CD4-positive, alpha-beta T cell treated with Interleukin-21 for 1 hour (primary cell): ENCODE data around the gene TSR1.

Source experiments
- DNase-seq: peaks from one replicate; pipeline ENCODE4 v3.0.0-alpha.2; 2020

TSR1 gene

DNA sequence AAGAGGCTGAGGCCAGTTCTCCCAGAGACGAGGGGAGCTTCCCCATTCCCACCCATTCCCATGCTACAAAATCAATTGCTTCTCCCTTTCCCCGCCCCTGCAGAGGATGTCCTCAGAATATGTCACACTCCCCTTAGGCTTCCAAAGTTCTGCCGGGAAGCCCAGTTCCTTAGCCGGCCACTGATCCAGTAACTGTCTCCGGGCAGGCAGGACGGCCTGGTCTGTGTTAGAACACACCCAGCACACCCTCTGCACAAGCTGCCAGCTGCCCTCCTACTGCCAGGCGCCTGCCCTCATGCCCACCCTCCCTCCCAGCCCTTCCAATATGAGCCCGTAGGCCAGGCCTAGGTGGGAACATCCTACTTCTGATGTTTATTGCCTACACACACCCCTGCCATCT, 32.1 kb upstream of the TSR1 start:
- no peak for DNase-seq

DNA sequence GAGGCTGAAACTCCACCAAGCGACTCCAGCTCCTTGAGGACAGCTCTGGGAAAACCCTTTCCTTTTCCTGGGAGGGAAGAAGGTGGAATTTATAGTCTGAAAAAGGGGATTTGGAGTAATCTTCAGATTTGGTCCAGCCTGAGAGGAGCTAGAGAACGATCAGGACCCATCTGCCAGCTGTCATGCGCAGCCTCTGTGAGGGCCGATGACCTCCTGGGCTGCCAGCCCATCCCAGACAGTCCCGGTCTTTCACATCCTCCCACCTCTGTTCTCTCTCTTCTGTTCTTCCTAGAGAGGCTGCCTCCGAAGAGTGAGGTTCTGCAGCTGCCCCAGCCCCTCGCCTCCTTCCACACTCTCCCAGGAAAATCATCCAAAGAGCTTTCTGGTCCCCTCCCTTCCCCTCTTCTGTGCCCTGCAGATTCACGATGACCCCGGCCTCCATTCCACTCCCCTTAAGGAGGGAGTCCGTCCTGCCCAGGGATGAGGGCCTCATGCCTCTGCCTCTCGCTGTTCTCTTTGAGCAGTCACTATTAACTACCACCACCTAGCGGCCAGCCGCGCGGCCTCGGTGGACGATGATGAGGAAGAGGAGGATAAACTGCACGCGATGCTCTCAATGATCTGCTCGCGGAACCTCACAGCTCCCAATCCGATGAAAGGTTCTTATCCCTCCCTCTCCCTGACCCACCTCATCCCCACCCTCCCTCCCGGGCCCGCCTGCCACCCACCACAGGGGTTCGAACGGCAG, 30.7 kb upstream of the TSR1 start:
- DNase-seq, result no peak

DNA sequence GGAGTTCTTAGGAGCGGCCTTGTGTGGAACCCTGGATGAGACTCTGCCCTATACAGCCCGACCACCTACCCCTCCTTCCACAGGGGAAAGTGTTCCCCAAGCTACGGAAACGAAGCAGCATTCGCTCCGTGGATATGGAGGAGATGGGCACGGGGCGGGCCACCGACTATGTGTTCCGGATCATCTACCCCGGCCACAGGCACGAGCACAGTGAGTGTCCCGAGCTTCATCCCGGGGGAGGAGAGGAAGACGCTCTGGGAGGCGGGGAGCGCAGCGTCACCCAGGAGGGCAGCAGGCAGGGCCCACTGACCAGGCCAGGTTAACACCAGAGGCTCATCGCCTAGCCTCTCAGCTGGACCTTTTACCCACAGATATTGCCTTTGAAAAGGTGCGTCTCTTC, 28.9 kb upstream of the TSR1 start:
- DNase-seq, result no peak

DNA sequence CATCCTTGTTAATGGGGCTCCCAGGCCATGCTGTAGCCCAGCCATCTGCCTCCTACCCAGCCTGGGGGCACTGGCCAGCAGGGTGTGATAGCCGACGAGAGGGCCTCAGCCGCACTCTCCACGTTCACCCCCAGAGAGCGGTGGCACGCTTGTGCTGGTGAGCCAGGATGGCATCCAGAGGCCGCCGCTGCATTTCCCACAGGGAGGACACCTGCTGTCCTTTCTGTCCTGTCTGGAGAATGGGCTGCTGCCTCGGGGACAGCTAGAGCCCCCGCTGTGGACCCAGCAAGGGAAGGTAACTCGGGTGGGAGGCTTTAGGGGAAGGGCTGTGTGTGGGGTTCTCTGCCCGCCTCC, 28.5 kb upstream of the TSR1 start:
- no peak for DNase-seq

DNA sequence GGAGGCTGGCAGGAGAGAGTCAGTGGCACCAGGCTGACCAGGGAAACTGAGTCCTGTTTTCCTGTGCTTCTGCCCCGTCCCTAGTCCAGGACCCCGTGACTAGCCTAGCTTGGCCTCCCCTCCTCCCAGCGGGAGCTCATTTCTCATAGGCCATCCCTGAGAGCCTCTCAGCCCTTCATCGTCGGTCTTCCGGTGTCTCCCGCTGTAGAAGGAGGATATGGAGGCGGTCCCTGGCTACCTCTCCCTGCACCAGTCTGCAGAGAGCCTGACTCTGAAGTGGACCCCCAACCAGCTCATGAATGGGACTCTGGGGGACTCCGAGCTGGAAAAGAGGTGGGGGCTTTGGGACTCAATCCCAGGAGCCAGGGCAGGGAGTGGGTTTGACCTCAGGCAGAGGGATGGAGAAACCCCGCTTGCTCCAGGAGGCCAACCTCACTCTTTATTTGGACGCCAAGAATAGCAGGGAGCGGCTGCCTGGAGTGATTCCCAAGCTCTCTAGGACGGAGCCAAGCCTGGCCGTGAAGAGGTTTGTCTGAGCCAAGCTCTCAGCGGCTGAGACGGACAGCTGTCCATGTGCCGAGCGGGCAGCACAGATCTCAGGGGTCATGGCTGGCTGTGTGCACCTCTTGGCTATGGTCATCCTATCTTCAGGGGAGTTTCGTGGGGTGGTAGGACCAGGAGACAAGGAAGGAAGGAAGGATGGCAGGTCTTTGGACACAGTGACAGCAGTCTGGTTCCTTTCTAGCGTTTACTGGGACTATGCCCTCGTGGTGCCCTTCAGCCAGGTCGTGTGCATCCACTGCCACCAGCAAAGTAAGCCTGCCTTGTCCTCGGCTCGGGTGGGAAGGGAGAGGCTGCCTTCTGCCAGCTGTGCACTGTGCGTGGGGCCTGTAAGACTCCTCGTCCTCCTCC, 27.9 kb upstream of the TSR1 start:
- DNase-seq, result no peak

DNA sequence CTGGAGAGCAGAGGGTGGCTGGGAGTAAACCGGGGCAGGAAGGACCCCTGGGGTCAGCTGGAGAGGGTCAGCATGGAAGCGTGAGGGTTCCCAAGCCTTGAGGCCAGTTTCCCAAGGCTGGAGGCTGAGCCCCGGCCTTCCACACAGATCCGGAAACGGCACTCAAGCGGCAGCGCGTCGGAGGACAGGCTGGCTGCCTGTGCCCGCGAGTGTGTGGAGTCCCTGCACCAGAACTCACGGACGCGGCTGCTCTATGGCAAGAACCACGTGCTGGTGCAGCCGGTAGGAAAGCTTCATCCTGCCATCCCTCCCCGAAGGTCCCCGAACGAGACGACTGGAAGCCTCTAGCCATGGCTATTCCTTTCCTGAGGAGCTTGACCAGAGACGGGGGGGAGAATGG, 27.1 kb upstream of the TSR1 start:
- DNase-seq, result no peak

DNA sequence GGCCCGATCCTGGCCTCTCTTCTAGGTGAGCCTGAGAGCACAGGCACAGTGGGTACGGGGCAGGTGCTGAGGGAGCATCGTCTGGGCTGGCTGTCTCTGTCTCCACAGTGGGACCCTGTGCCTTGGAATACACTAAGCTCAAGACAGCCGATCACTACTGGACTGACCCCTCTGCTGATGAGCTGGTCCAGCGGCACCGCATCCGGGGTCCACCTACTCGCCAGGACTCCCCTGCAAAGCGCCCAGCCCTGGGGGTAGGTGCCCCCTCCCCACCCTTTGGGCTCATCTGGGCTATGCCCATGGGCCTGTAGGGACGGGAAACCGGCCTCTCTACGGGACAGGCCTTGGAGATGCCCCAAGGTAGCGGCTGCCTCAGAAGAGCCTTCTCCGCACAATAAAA, 26.6 kb upstream of the TSR1 start:
- DNase-seq, result no peak

DNA sequence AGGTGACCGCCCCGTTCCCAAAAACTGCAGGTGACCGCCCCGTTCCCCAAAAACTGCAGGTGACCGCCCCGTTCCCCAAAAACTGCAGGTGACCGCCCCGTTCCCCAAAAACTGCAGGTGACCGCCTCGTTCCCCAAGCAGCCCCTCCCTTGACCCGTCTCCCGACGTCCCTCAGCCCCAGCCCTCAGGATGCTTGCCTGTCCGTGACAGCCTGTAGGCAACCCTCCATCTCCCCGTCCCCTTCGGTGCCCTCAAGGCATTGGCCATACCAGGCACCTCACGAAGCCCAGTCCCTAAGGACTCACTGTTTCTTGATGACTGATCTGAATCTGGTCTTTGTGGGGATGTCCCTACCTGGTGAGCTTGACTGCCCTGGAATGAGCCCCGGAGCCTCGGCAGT, 26.2 kb upstream of the TSR1 start:
- no peak for DNase-seq

DNA sequence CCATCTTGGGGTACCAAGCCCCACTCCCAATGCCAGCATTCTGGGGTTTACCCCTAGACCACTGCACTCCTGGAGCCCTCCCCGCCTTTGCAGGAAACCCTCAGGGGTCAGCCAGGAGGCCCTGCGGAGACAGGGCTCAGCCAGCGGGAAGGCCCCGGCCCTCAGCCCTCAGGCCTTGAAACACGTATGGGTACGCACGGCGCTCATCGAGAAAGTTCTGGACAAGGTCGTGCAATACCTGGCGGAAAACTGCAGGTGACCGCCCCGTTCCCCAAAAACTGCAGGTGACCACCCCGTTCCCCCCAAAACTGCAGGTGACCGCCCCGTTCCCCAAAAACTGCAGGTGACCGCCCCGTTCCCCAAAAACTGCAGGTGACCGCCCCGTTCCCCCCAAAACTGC, 25.8 kb upstream of the TSR1 start:
- DNase-seq, result no peak

DNA sequence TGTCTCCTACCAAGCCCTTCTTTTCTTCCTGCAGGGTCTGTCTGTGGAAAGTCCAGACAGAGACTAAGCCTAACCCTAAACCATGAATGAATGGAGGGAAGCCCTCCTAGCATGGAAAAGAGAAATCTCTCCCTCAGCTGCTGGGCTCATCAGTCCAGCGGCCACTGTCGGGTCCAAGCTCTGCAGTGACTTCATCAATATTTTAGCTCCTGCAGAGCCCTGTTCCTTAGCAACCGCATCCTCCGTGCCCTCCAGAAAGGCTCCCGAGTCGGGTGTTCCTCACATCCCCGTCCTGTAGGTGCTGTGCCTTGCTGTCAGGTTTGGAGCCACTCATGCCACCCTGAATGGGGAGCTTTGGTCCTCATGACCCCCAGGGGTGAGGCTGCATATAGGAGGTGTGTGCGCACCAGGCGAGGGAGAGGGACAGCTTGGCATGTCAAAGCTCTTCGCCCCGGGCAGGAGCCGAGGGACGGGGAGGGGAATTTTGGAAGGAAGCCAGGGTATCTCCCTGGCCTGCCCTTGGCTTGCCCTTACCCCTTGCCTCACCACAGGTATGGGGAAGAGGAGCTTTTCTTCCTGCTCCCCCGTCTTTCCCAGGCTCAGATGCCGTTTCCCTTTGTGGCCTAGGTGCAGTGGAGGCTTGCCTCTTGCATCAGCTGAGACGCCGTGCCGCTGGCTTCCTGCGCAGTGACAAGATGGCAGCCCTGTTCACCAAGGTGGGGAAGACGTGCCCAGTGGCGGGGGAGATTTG, 24.9 kb upstream of the TSR1 start:
- DNase-seq, result no peak

DNA sequence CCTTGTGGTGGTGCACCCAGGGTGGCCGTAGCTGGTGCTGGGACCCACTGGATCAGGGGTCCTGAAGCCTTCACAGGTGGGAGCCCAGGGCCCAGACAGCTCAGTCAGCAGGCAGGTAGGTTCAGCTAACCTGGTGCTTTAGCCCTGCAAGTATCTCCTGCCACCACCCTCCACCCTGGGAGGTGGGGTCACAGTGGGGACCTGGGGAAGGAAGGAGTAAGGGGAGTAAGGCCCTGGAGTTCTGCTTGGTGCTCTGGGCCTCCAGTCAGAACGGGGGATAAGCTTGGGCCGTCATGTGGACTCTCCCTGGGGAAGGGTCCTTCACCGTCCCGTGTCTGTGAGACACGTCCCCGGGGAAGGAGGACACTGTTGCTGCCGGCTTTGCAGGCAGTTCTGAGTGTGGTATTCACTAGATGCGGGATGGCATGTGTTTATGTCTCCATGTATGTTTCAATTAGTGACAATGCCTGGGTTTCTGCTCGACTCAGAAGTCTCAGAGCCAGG, 21.7 kb upstream of the TSR1 start:
- no peak for DNase-seq

DNA sequence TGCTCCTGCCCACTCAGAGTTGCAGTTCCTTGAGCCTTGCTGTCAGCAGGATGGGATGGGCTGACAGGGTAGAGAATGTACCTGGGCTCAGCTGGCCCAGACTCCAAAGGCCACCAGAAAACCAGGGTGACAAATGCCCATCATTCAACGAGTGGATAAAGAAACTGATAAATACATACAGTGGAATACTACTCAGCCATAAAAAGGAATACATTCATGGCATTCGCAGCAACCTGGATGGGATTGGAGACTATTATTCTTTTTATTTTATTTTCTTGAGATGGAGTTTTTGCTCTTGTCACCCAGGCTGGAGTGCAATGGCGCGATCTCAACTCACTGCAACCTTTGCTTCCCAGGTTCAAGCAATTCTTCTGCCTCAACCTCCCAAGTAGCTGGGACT, 21.0 kb upstream of the TSR1 start:
- no peak for DNase-seq

DNA sequence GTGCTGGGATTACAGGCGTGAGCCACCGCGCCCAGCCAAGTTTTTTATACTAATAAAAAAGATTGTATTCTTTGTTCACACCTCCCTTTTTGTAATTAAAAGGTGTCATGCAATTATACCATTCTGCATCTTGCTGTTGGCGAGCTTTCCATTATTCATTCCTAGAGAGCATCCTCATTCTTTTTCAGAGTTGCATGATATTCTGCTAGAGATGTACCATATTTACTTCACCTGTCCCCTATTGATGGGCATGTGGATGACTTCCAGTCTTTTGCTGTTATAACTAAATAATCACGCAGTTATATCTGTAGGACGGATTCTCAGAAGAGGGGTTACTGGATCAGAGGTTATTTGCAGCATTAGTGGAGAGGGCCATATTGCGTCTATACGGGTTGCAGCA, 18.1 kb upstream of the TSR1 start:
- DNase-seq, result no peak

DNA sequence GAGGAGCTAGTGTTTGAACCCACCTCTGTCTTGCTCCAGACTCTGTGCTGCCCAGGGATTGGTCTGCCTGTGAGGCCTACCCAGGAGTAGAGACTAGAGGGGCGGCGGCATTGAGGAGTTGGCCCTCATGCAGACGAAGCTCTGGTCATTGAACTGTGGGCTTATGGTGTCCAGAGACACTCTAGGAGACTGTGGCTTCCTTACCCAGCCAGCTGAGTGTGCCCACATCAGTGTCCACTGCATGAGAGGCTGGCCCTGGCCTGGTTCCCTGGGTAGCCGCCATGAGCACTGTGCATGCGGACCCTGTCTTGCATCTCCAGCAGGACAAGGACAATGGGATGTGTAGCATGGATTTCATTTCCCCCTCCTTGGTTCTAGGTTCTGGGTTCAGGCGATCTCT, 15.0 kb upstream of the TSR1 start:
- DNase-seq, result no peak

DNA sequence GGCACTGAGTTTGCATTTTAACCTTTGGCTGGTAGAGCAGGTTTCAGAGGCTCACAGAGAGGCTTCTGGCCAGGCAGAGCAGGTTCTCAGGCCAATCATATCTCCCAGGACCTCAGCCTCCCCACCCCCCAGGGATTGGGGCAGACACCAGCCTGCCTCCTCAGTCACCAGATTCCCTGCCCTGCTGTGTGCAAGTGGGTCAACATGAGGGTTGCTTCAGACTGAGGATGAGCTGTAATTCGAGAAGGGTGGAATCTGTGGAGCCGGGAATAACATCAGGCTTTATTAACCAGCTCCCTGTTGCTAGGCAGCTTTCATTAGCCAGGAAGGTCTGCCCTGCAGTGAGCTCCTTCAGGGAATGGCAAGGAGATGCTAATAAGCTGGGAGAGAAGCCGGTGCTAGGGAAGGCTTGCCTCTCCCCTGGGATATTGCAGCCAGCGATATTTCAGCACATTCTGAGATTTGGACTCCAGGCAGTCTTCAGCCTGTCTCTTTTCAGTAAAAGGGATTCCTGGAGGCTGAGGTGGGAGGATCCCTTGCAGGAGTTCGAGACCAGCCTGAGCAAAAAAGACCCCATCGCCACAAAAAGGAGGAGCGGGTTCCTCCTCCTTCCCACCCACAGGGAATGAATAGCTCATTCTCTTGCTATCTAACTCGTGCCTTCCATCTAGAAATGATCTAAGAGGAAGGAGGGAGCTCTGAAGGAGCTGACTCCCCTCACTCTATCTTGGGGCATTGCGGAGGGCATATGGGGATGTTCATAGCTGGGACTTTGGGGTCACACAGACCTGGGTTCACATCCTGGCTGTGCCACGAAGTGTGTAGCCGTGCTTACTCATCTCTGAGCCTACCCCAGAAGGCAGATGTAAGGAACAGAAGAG, 11.8 kb upstream of the TSR1 start:
- DNase-seq, result no peak

DNA sequence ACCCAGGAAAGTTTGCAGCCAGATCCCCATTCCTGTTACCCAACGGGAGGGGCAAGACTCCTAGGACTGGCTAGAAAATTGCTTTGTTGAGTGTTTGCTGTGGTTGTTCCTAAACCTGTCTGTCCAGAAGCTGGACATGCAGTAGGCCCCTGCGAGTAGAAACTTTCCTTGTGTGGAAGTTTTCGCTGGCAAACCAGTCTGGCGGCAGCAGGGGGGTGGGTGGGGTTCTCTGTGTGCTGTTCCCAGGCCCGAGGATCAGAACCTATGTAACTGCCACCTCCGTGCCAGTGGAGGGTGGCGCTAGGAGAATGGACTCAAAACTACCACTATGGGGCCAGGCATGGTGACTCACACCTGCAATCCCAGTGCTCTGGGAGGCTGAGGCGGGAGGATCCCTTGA, 10.2 kb upstream of the TSR1 start:
- DNase-seq, result no peak

DNA sequence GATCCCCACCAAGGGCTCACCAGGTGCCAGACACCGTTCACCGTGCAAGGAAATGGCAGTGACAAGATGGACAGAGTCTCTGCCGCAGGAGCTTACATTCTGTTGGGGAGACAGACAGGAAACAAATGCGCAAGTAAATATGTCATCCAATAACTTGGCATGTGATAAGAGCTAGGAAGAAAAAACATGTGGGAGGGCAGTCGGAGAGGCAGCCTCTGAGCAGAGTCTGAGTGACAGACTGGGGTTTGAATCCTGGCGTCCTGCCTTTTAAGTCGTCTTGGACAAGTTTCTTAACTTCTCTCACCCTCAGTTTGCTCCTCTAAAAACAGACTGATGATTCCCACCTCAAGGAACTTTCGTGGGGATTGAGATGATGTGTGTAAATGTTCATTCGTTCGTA, 8.3 kb upstream of the TSR1 start:
- DNase-seq, result no peak

DNA sequence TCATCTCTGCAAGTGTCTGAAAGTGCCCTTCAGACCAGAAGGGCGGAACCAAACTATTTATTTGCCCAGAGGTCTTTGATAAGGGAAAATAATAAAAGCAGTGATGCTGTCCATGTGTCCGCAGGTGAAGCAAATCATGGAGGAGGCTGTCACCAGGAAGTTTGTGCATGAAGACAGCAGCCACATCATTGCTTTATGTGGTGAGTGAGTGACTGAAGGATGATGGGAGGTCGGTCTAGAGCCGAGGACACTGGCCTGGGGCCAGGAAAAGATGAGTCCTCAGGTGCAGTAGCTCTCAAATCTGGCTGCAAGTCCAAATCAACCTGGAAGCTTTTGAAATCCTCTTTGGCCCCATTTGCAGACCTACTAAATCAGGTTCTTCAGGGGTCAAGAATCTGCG, 7.2 kb upstream of the TSR1 start:
- DNase-seq, result peak; percentile 3

DNA sequence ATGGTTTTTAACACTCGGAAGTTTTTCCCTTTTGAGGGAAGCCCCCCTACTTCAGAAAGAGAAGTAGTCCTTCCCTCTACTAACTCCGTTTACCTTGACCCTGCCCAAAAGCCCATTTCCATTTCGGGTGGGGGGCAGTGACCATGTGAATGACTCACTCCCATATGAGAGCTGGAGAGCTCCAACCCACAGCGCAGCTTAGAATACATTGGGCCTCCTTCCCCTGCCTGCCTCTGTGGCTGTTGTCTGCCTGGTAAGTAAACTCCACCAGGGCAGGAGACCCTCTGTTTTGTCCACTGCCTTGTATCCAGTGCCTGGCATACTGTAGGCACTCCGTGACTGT, 2.0 kb upstream of the TSR1 start:
- DNase-seq, result no peak

DNA sequence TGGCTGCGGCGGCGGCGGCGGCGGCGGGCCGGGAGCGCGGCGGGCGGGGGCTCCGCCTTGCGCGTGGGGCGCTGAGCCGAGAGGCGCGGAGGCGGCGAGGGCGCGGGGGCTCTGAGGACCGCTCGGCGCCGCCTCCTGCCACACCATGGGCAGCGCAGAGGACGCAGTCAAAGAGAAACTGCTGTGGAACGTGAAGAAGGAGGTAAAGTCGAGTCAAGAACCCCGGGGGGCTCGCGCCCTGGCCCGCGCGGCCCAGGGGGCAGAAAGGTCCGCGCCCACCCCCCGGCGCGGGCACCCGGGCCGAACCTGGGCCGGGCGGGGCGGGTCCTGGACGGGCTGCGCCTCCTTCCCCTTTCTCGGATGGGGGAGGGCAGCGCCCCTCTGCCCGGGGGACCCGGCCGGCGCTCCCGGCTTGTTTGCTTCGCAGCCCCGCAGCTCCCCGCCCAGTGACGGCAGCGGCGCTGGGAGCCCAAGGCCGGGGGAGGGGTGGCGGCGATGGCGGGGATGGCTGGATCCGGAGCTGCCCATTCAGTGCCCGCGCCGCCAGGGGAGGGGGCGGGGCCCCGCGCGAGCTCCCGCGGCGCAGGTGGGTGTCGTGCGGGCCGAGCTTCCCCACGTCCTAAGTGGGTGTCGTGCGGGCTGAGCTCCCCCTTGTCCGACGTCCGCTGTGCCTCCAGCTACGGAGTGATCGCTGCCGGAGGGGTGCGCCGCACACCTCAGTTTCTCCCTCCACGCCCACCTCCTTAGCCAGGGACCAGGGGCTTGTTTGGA, 1.5 kb upstream of the TSR1 start:
- DNase-seq, result peak; percentile 64

DNA sequence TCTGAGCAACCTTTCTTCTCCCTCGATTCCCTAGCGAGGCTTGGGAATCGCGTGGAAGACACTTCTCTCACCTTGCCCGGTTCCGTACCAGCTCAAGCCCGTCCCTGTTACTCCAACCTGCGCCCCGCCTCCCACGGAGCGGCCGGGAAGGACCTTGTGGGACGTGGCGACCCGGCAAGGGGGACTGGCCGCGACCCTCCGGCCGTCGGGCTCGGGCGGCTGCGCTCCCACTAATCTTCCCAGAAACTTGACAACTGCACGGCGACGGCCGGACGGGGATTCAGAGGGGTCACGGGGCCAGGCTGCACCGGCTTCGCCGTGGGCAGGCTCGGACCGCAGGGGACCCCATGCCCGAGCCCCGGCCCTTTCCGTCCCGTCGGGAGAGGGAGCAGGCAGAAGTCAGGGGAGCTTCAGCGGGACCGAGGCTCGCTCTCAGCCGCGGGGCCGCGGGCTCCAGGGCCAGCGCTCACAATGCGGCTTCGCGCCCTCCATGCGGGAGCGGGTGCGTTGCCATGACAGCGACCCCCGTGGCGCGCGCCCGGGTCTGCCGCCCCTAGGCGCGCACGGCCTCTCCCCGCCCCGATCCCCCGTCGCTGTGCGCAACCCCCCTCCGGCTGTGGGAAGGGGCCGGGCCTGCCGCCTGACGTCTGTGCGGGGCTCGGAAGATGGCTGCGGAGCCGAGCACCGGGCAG, 741 bp upstream of the TSR1 start, which contains the start of gene SGSM2:
Gene SGSM2 (plus strand): TSS at position 650 of the 692 bp plus-strand sequence. CDS start 188 bp downstream, outside the sequence.
- peak; percentile 80 for DNase-seq
